HG03045 (cell line): ENCODE measurements around the gene STT3B.
"Not testable (repeated sequence)": the region's sequence is repeated elsewhere in the genome, so short reads cannot be mapped to it uniquely, and the experiment has no call there.

Experiments used
- ATAC-seq: cut with Tn5 transposase; IDR thresholded peaks from one replicate; pipeline ENCODE4 v1.9.1; 2021; ENCODE audit warnings: mild to moderate bottlenecking, moderate library complexity; ENCODE audit not compliant: unreplicated experiment

The STT3B gene

DNA sequence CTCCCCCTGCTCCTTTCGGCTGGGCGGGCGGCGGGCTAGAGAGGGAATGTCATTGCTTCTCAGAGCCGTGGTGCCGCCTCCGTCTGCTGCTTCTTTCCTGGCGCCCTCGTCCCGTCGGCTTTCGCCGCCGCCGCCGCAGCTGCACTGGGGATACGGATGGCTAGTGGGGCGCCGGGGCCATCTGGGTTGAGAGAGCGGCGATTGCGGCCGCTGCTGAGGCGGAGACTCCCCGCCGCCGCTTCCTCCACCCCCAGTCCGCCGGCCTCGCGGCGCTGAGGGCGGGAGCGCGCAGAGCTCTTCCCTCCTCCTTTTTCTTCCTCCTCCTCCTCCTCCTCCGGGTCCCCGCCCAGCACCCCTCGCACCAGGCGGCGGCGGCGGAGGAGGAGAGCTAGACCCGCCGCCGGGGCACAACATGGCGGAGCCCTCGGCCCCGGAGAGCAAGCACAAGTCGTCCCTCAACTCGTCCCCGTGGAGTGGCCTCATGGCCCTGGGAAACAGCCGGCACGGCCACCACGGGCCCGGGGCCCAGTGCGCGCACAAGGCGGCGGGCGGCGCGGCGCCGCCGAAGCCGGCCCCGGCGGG is at the start of gene STT3B:
Gene STT3B (plus strand): TSS at position 339 of the 582 bp plus-strand sequence. CDS start 74 bp downstream, at position 413.
- ATAC-seq = peak; percentile 68

GRCh38 chr3:31483776-31484175 is 48.9 kb upstream of the STT3B start:
- no peak for ATAC-seq

GRCh38 chr3:31485196-31485595 is 47.5 kb upstream of the STT3B start:
- ATAC-seq = no peak

DNA sequence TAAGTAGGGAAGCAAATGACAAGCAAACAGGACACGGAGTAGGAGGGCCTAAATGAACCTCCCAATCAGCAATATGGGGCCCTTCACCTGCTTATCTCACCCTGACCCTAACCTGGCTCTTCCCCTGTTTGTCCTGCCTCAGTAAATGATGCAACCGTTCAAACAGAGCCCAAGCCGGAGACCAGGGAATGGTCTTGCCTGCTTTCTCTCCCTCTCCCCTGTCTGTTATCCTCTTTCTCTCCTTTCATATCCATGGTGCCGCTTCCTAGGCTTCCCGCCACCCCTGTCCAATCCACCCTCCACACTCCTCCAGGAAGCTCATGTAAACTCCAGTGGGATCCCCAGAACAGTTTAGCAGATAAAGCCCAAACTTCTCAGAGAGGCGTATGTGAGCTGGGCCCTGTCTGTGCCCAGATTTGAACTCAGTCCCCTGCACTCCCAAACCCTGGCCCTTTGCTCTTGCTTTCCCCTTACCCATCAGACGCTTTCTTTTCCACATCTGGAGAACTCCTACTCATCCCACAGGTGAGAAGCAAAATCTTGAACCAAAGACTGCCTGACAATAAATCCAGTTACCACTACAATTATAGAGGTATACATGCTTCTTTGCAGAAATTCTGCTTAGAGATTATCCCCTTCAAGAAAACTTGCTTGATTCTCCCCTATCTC is 45.7 kb upstream of the STT3B start:
- no peak for ATAC-seq

- no peak for ATAC-seq
Observed at GRCh38 chr3:31488475-31489017, 44.2 kb upstream of the STT3B start.

DNA sequence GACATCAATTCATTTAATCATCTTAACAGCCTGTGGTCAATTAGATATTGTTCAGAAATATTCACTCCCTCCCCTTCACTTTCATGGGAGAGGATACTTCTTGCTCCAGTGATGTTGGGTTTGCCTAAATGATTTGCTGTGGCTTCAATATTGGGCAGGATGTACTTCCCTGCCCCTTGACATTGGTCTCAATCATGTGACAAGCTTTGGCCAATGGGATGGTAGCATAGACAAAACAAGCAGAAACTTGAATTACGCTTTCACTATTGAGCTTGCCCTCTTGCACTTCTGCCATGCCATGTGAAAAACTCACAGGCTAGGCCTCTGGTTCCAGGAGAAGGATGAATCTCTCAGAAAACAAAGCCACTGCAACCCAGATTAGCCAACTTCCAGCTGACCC is 42.2 kb upstream of the STT3B start:
- no peak for ATAC-seq

DNA sequence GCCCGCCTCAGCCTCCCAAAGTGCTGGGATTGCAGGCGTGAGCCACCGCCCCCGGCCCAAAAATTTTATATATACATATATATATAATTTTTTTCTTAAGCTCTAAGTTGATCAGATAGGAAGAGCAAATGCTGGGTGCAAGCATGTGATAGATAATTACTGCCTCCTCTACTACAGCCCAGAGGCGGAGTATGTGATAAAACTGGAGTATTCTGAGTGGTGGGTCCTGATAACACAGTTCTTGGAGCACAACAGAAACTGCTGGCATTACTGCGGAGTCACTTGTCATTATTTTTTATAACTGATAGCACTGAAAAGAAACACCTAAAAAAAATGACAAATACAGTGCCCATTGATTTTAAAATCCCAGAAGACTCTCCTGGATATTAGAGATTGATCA is 41.1 kb upstream of the STT3B start:
- no peak for ATAC-seq

DNA sequence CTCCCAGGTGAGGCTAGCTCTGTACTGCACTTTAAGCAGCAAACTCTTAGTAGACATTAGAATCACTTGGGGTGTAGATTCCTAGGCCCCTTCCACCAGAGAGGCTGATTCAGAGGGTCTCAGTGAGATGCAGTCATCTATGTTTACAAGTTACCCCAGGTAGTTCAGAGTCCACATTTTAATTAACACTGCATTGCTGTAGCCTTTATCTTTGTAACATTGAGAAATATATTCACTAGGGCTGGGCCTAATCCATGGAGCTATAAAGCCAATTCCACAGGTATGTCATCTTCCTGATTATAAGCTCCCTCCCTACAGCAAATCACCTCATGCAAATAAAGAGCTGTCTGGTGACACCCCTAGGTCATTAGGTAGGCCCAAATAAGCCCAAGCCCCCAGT is 39.6 kb upstream of the STT3B start:
- ATAC-seq = no peak

GRCh38 chr3:31495971-31496665 is 36.6 kb upstream of the STT3B start:
- no peak for ATAC-seq

DNA sequence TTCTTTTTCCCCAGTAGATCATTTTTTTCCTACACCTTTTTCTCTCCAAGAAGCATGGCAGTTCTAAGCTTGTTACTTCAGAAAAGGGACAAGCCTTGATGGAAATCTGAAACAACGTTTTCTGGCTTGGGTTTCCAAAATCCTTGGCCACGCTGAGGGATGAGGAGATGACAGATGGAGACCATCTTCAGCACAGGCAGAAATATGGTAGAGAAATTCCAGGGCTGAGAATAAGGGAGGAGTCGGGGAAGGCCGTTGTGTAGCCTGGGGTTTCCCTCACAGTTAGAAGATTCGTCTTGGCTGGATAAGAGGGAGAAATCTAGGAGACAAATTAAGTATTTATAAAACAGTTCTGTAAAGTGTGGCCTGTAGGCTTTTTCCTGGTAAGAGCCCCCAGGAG is 33.9 kb upstream of the STT3B start:
- no peak for ATAC-seq

DNA sequence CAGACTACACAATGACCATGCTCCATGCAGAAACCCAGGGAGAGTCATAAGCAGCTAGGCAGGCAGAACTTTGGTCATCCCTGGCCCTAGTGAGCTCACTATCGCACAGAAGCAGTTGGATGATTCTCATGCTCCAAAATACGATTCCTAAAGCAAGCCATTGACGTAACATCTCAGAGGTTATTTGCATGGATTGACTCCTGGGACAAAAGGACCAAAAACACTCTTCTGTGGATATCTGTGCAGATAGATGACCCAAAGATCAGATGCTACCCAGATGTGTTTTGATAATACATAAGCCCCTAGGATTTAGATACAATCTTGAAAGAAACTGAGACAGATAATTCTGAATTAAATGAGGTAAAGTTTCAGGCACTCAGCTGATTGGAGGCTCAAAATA is 33.4 kb upstream of the STT3B start:
- no peak for ATAC-seq

DNA sequence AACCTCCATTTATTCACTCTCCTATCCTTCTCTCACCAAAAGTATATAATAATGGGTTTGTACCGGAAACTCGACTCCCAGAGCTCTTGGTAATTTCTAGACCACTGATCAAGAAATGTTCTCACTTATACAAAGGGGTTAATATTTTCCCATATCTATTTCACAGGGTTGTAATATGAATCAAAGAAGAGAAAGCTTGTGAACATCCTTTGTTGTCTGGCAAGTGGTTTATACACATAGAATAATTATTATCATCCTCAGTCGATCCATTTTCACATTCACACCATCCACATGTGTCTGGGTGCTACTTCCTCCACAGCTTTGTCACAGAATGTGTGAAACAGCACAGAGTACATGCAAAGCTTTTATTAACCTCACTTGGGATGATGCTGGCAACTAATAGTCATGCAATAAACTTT is 29.9 kb upstream of the STT3B start:
- ATAC-seq = no peak

- no peak for ATAC-seq
Observed at GRCh38 chr3:31503456-31503855, 29.3 kb upstream of the STT3B start.

DNA sequence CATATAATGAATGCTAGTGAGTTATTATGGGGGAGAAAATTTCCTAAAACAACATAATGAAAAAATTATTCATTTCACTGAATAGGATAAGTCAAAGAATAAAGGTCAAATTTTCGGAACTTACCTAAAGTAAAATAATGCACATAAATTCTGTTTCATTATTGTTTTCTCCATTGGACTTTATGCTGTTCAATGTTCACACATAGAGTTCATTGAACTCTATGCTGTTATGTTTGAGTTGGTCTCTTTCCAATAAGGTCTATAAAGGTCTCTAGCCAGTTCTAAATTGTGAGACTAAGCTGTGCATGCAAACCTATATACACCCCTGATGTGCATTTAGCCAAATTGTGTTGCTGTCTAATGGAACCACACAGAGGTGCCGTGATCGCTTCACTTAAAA is 28.5 kb upstream of the STT3B start:
- ATAC-seq = no peak

DNA sequence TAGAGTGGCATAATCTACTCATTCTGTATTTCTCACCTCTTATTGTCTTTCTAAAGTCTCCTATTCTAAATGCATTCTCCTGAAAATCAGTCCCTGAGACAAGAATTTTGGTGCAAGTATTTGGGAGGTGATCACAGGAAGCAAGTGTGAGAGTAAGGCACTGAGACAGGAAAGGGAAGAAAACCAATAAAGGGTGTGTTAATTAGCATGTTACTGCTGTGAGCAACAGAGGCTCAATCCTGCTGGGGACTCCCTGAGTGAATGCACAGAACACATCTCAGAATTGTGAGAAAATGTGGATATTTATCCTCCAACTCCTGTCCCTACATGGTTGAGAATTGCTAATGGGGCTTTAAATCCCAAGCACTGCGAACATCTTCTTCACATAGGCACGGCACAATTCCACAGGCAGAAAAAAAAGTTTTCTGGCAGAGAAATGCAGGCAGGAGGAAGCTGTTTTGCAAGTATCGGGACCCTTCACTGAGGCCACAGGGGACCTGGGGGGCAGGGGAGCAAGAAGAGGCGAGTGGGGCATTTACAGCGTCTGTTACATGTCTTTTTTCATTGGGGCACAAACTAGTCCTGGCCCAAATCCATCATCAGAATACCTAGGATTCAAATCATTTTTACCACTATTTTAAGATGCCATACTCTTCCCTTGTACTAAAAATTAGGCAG is 27.2 kb upstream of the STT3B start:
- ATAC-seq = no peak

GRCh38 chr3:31506515-31506914 is 26.2 kb upstream of the STT3B start:
- ATAC-seq = not testable (repeated sequence)

- no peak for ATAC-seq
Observed at GRCh38 chr3:31508452-31509146, 24.1 kb upstream of the STT3B start.

DNA sequence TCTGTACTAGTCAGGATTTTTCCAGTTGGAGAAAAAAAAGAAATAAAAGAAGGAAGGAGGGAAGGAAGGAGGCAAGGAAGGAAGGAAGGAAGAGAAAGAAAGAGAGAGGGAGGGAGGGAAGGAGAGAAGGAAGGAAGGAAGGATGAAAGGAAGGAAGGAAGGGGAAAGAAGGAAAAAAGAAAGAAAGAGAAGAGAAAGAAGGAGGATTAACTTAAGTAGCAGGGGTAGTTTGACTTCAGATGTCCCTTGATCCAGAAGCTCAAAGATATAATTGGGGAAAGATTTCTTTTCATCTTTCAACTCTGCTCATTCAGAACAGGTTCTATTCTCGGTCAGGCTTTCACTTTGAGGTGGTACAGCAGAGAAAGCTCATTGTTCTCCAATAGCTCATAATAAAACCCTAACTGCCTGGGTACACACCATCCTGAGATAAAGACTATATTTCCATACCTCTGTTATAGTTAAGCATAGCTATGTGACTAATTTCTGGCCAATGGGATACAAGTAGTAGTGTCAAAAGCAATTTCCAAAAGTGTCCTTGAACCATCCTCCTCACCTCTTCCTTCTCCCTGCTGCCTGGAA is 23.5 kb upstream of the STT3B start:
- ATAC-seq = no peak

DNA sequence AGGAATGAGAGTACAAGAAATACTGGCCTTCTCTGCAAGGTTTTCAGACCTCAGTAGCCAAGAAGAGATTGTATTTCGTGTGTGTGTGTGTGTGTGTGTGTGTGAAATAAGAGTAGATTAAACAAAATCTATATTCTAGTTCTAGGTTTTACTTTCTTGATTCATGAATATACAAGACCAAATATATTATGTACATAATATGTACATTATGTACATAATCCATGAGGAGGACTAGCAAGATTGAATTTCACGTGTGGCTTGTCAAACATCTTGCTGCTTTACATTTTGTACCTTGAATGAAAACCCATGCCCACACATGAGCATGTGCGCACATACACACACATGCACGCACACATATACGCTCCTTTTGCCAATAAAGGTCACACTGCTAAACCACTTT is 18.2 kb upstream of the STT3B start:
- ATAC-seq = no peak

GRCh38 chr3:31515486-31516284 is 17.0 kb upstream of the STT3B start:
- ATAC-seq = no peak
